HG02870 (cell line): ENCODE results near the gene LRRTM4.
"Not testable (repeated sequence)": the region's sequence is repeated elsewhere in the genome, so short reads cannot be mapped to it uniquely, and the experiment has no call there.

Experiments
- ATAC-seq: cut with Tn5 transposase; IDR thresholded peaks from one replicate; pipeline ENCODE4 v1.9.1; 2021; ENCODE audit warnings: mild to moderate bottlenecking, moderate library complexity; ENCODE audit not compliant: unreplicated experiment

The LRRTM4 gene

GRCh38 chr2:77088424-77088823, 433.8 kb downstream of the LRRTM4 start:
- not testable (repeated sequence) for ATAC-seq

- no peak for ATAC-seq
These were observed 434.2 kb downstream of the LRRTM4 start for GRCh38 chr2:77087987-77088414.

GRCh38 chr2:77086478-77086877, 435.7 kb downstream of the LRRTM4 start:
- ATAC-seq: no peak

- no peak for ATAC-seq
These were observed 436.1 kb downstream of the LRRTM4 start for GRCh38 chr2:77086051-77086450.

- no peak for ATAC-seq
These were observed 436.6 kb downstream of the LRRTM4 start for GRCh38 chr2:77085561-77085960.

GRCh38 chr2:77081597-77081996, 440.6 kb downstream of the LRRTM4 start:
- no peak for ATAC-seq

- ATAC-seq: no peak
These were observed 457.9 kb downstream of the LRRTM4 start for GRCh38 chr2:77064324-77064723.

GRCh38 chr2:77054938-77055337, 467.2 kb downstream of the LRRTM4 start:
- no peak for ATAC-seq

- no peak for ATAC-seq
These were observed 475.8 kb downstream of the LRRTM4 start for GRCh38 chr2:77046339-77046738.

- ATAC-seq: not testable (repeated sequence)
These were observed 476.7 kb downstream of the LRRTM4 start for GRCh38 chr2:77045456-77045855.

GRCh38 chr2:77034445-77034844, 487.7 kb downstream of the LRRTM4 start:
- ATAC-seq: no peak

- ATAC-seq: not testable (repeated sequence)
These were observed 492.9 kb downstream of the LRRTM4 start for GRCh38 chr2:77029237-77029636.

GRCh38 chr2:77028032-77028600, 494.1 kb downstream of the LRRTM4 start:
- ATAC-seq: no peak

- no peak for ATAC-seq
These were observed 496.5 kb downstream of the LRRTM4 start for GRCh38 chr2:77025714-77026113.

GRCh38 chr2:77021161-77021560, 501.0 kb downstream of the LRRTM4 start:
- no peak for ATAC-seq

GRCh38 chr2:77018219-77018618, 504.0 kb downstream of the LRRTM4 start:
- ATAC-seq: no peak

GRCh38 chr2:77017355-77017745, 504.8 kb downstream of the LRRTM4 start:
- ATAC-seq: no peak

- no peak for ATAC-seq
These were observed 505.5 kb downstream of the LRRTM4 start for GRCh38 chr2:77016443-77017354.

- ATAC-seq: no peak
These were observed 508.2 kb downstream of the LRRTM4 start for GRCh38 chr2:77013953-77014352.

- ATAC-seq: no peak
These were observed 508.7 kb downstream of the LRRTM4 start for GRCh38 chr2:77013457-77013856.

- ATAC-seq: no peak
These were observed 512.9 kb downstream of the LRRTM4 start for GRCh38 chr2:77009307-77009706.

GRCh38 chr2:77008853-77009252, 513.3 kb downstream of the LRRTM4 start:
- ATAC-seq: no peak
